ENCODE data around the gene FLII.
"Not testable (repeated sequence)": the region's sequence is repeated elsewhere in the genome, so short reads cannot be mapped to it uniquely, and the experiment has no call there.

FLII gene

GRCh38 chr17:18228176-18228682 is 30.3 kb downstream of the FLII start:
- Histone ChIP-seq H3K4me1 (ENCODE audit: control insufficient read depth, insufficient read depth, low read length) (peaks cover 15% of the 10 kb centered on the region), H3K9me3 (ENCODE audit: control insufficient read depth, insufficient read depth, low read length) (no peaks in the 10 kb centered on the region), H3K9ac (ENCODE audit: low read depth, low read length) (no peak overlapping the region), H3K27me3 (ENCODE audit: control insufficient read depth, insufficient read depth, low read length) (no peaks in the 10 kb centered on the region), H3K27ac (ENCODE audit: low read depth, low read length) (no peak overlapping the region), H3K4me3 (ENCODE audit: low read depth, low read length) (no peak overlapping the region), H3K36me3 (ENCODE audit: control insufficient read depth, insufficient read depth, low read length) (peaks cover 17% of the 10 kb centered on the region)

- H3K4me3 ChIP-seq (ENCODE audit: low read depth, low read length): no peak overlapping the region
- H3K36me3 ChIP-seq (ENCODE audit: control insufficient read depth, insufficient read depth, low read length): peaks cover 12% of the 10 kb centered on the region
- H3K4me1 ChIP-seq (ENCODE audit: control insufficient read depth, insufficient read depth, low read length): peaks cover 15% of the 10 kb centered on the region
- no peak overlapping the region for H3K27ac ChIP-seq (ENCODE audit: low read depth, low read length)
- H3K27me3 ChIP-seq (ENCODE audit: control insufficient read depth, insufficient read depth, low read length): no peaks in the 10 kb centered on the region
- H3K9me3 ChIP-seq (ENCODE audit: control insufficient read depth, insufficient read depth, low read length): no peaks in the 10 kb centered on the region
- H3K9ac ChIP-seq (ENCODE audit: low read depth, low read length): no peak overlapping the region
These were observed 30.9 kb downstream of the FLII start for GRCh38 chr17:18227635-18228034.

- Histone ChIP-seq H3K27ac (ENCODE audit: low read depth, low read length) (no peak overlapping the region), H3K9ac (ENCODE audit: low read depth, low read length) (peak overlapping the region; percentile 72)
These were observed 32.1 kb downstream of the FLII start for GRCh38 chr17:18226284-18226945.

GRCh38 chr17:18225642-18226283 is 32.8 kb downstream of the FLII start:
- peaks cover 15% of the 10 kb centered on the region for H3K4me1 ChIP-seq (ENCODE audit: control insufficient read depth, insufficient read depth, low read length)
- H3K36me3 ChIP-seq (ENCODE audit: control insufficient read depth, insufficient read depth, low read length): 0 out of 2 replicates have a peak, but pooled peaks cover 3% of the 10 kb centered on the region
- no peaks in the 10 kb centered on the region for H3K27me3 ChIP-seq (ENCODE audit: control insufficient read depth, insufficient read depth, low read length)
- H3K9me3 ChIP-seq (ENCODE audit: control insufficient read depth, insufficient read depth, low read length): no peaks in the 10 kb centered on the region
- peak overlapping the region; percentile 95 for H3K4me3 ChIP-seq (ENCODE audit: low read depth, low read length)
- H3K27ac ChIP-seq (ENCODE audit: low read depth, low read length): peak overlapping the region; percentile 44
- peak overlapping the region; percentile 72 for H3K9ac ChIP-seq (ENCODE audit: low read depth, low read length)

More at GRCh38 chr17:18226284-18226945, 32.1 kb downstream of the FLII start:
- H3K4me1 ChIP-seq (ENCODE audit: control insufficient read depth, insufficient read depth, low read length): peaks cover 15% of the 10 kb centered on the region
- H3K4me3 ChIP-seq (ENCODE audit: low read depth, low read length): peak overlapping the region; percentile 95
- no peaks in the 10 kb centered on the region for H3K9me3 ChIP-seq (ENCODE audit: control insufficient read depth, insufficient read depth, low read length)
- 0 out of 2 replicates have a peak, but pooled peaks cover 3% of the 10 kb centered on the region for H3K36me3 ChIP-seq (ENCODE audit: control insufficient read depth, insufficient read depth, low read length)
- no peaks in the 10 kb centered on the region for H3K27me3 ChIP-seq (ENCODE audit: control insufficient read depth, insufficient read depth, low read length)

- peak within 1 kb of the TSS; percentile 99 for H3K27ac ChIP-seq (ENCODE audit: low read depth, low read length)
- H3K9ac ChIP-seq (ENCODE audit: low read depth, low read length): peak within 1 kb of the TSS; percentile 95
- H3K4me1 ChIP-seq (ENCODE audit: control insufficient read depth, insufficient read depth, low read length): peaks cover 15% of the 10 kb centered on the region
- H3K27me3 ChIP-seq (ENCODE audit: control insufficient read depth, insufficient read depth, low read length): no peaks in the 10 kb centered on the region
- 0 out of 2 replicates have a peak, but pooled peaks cover under 1% of the 10 kb centered on the region for H3K36me3 ChIP-seq (ENCODE audit: control insufficient read depth, insufficient read depth, low read length)
- no peaks in the 10 kb centered on the region for H3K9me3 ChIP-seq (ENCODE audit: control insufficient read depth, insufficient read depth, low read length)
- peak within 1 kb of the TSS; percentile 95 for H3K4me3 ChIP-seq (ENCODE audit: low read depth, low read length)
These were observed 33.4 kb downstream of the FLII start, which contains the start of gene LLGL1 for GRCh38 chr17:18225121-18225641. Gene LLGL1, plus strand, starts transcription at chr17:18225635. Its CDS starts 48 bp downstream, at chr17:18225683.

- H3K27ac ChIP-seq (ENCODE audit: low read depth, low read length): peak overlapping the region; percentile 99
These were observed 34.0 kb downstream of the FLII start for GRCh38 chr17:18224387-18225120.

GRCh38 chr17:18224053-18224386 is 34.5 kb downstream of the FLII start:
- Histone ChIP-seq H3K4me3 (ENCODE audit: low read depth, low read length) (peak overlapping the region; percentile 81), H3K27me3 (ENCODE audit: control insufficient read depth, insufficient read depth, low read length) (no peaks in the 10 kb centered on the region), H3K27ac (ENCODE audit: low read depth, low read length) (peak overlapping the region; percentile 99), H3K9me3 (ENCODE audit: control insufficient read depth, insufficient read depth, low read length) (no peaks in the 10 kb centered on the region), H3K36me3 (ENCODE audit: control insufficient read depth, insufficient read depth, low read length) (no peaks in the 10 kb centered on the region), H3K4me1 (ENCODE audit: control insufficient read depth, insufficient read depth, low read length) (peaks cover 15% of the 10 kb centered on the region), H3K9ac (ENCODE audit: low read depth, low read length) (peak overlapping the region; percentile 95)

More at GRCh38 chr17:18224387-18225120, 34.0 kb downstream of the FLII start:
- peak overlapping the region; percentile 95 for H3K9ac ChIP-seq (ENCODE audit: low read depth, low read length)
- H3K4me1 ChIP-seq (ENCODE audit: control insufficient read depth, insufficient read depth, low read length): peaks cover 15% of the 10 kb centered on the region
- H3K27me3 ChIP-seq (ENCODE audit: control insufficient read depth, insufficient read depth, low read length): no peaks in the 10 kb centered on the region
- H3K4me3 ChIP-seq (ENCODE audit: low read depth, low read length): peak overlapping the region; percentile 81
- no peaks in the 10 kb centered on the region for H3K9me3 ChIP-seq (ENCODE audit: control insufficient read depth, insufficient read depth, low read length)
- H3K36me3 ChIP-seq (ENCODE audit: control insufficient read depth, insufficient read depth, low read length): no peaks in the 10 kb centered on the region

- no peak overlapping the region for H3K4me3 ChIP-seq (ENCODE audit: low read depth, low read length)
- H3K9me3 ChIP-seq (ENCODE audit: control insufficient read depth, insufficient read depth, low read length): no peaks in the 10 kb centered on the region
- no peak overlapping the region for H3K27ac ChIP-seq (ENCODE audit: low read depth, low read length)
- no peaks in the 10 kb centered on the region for H3K27me3 ChIP-seq (ENCODE audit: control insufficient read depth, insufficient read depth, low read length)
- no peak overlapping the region for H3K9ac ChIP-seq (ENCODE audit: low read depth, low read length)
- peaks cover under 1% of the 10 kb centered on the region; the same call in 1 of the 2 replicates for H3K4me1 ChIP-seq (ENCODE audit: control insufficient read depth, insufficient read depth, low read length)
- H3K36me3 ChIP-seq (ENCODE audit: control insufficient read depth, insufficient read depth, low read length): no peaks in the 10 kb centered on the region
These were observed 39.7 kb downstream of the FLII start for GRCh38 chr17:18218756-18219415.

- Histone ChIP-seq H3K36me3 (ENCODE audit: control insufficient read depth, insufficient read depth, low read length) (no peaks in the 10 kb centered on the region), H3K4me1 (ENCODE audit: control insufficient read depth, insufficient read depth, low read length) (no peaks in the 10 kb centered on the region), H3K9me3 (ENCODE audit: control insufficient read depth, insufficient read depth, low read length) (no peaks in the 10 kb centered on the region), H3K4me3 (ENCODE audit: low read depth, low read length) (no peak overlapping the region), H3K9ac (ENCODE audit: low read depth, low read length) (no peak overlapping the region), H3K27me3 (ENCODE audit: control insufficient read depth, insufficient read depth, low read length) (no peaks in the 10 kb centered on the region), H3K27ac (ENCODE audit: low read depth, low read length) (no peak overlapping the region)
These were observed 41.0 kb downstream of the FLII start for GRCh38 chr17:18217412-18218015.

- H3K36me3 ChIP-seq (ENCODE audit: control insufficient read depth, insufficient read depth, low read length); H3K27me3 ChIP-seq (ENCODE audit: control insufficient read depth, insufficient read depth, low read length); H3K27ac ChIP-seq (ENCODE audit: low read depth, low read length); H3K4me3 ChIP-seq (ENCODE audit: low read depth, low read length); H3K4me1 ChIP-seq (ENCODE audit: control insufficient read depth, insufficient read depth, low read length); H3K9me3 ChIP-seq (ENCODE audit: control insufficient read depth, insufficient read depth, low read length); H3K9ac ChIP-seq (ENCODE audit: low read depth, low read length): not testable (repeated sequence)
These were observed 41.6 kb downstream of the FLII start for GRCh38 chr17:18216906-18217305.
